Esophagus (tissue), 2 donors: Measurements from ENCODE around the gene ERAP2. TPM values are rescaled to one million over a fixed set of nuclear protein-coding genes. Genes with fewer than 3 reads are reported as not detected.

Experiments
- H3K27ac ChIP-seq, 2 donors: one replicate each; pipeline ENCODE4 v1.5.1; 2013; ENCODE audit warnings: low read depth in 2 of 2, mild to moderate bottlenecking in 2 of 2, inconsistent platforms in 1 of 2, low read length in 1 of 2, moderate library complexity in 1 of 2
- H3K27me3 ChIP-seq, 2 donors: one replicate each; pipeline ENCODE4 v1.6.1; 2013; ENCODE audit warnings: low read length in 2 of 2, control low read depth in 1 of 2, mild to moderate bottlenecking in 1 of 2; ENCODE audit not compliant: insufficient read depth in 2 of 2, control insufficient read depth in 1 of 2
- H3K36me3 ChIP-seq, 2 donors: one replicate each; pipeline ENCODE4 v1.6.1; 2013; ENCODE audit warnings: low read length in 1 of 2; ENCODE audit not compliant: control insufficient read depth in 2 of 2, insufficient read depth in 2 of 2
- H3K4me1 ChIP-seq, 2 donors: one replicate each; pipeline ENCODE4 v1.6.1; 2013; ENCODE audit warnings: low read length in 1 of 2; ENCODE audit not compliant: control insufficient read depth in 2 of 2, insufficient read depth in 2 of 2
- H3K4me3 ChIP-seq, 2 donors: one replicate each; pipeline ENCODE4 v1.5.1; 2013; ENCODE audit warnings: low read length in 2 of 2, mild to moderate bottlenecking in 2 of 2, low read depth in 1 of 2, moderate library complexity in 1 of 2
- H3K9me3 ChIP-seq, 2 donors: one replicate each; pipeline ENCODE4 v1.6.1; 2013; ENCODE audit warnings: mild to moderate bottlenecking in 2 of 2, low read depth in 1 of 2, low read length in 1 of 2, moderate library complexity in 1 of 2; ENCODE audit not compliant: control insufficient read depth in 2 of 2, insufficient read depth in 1 of 2
- WGBS, 2 donors: extraction: QIAGEN DNeasy Blood & Tissue Kit; methylation state at CpG; one replicate each; pipeline ENCODE4 v1.1.7; 2013; 5-methylcytosine and 5-hydroxymethylcytosine counted together
- polyA plus RNA-seq, 2 donors: library from polyadenylated mRNA; stranded (reverse); fragments of 200-250 nt; gene quantifications; one replicate each; pipeline ENCODE4 v1.2.3, GENCODE V29; 2013
- donor health status: healthy with polysubstance abuse.
- donor health status: Bipolar disorder and iron deficiency.

Gene ERAP2
- polyA plus RNA-seq, 2 donors = 0.64 to 1.8 TPM

DNA sequence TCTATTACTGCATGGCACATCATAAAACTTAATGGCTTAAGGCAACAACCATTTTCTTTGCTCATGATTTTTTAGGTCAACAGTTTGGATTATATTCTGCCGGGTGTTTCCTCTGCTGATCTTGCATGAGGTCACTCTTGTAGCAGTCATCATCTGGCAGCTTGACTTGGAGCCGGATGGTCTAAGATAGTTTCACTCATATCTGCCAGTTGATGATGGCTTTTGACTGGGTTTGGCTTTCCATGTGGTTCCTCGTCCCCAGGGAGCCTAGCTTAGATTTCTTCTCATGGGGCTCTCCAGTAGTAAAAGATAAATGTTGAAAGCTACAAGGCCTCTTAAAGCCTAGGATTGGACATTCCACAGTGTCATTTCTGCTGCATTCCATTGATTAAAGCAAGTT is 87.0 kb downstream of the ERAP2 start:
- H3K27me3 ChIP-seq = no peaks in the 10 kb centered on the region
- WGBS, 2 donors = 32 to 37% methylated on average over 3 of the region's 3 CpGs
- H3K4me3 ChIP-seq = no peak overlapping the region
- no peaks in the 10 kb centered on the region for H3K9me3 ChIP-seq
- no peaks in the 10 kb centered on the region for H3K36me3 ChIP-seq
- H3K4me1 ChIP-seq = no peaks in the 10 kb centered on the region
- peak overlapping the region in 1 of 2 donors; percentile 5 for H3K27ac ChIP-seq

DNA sequence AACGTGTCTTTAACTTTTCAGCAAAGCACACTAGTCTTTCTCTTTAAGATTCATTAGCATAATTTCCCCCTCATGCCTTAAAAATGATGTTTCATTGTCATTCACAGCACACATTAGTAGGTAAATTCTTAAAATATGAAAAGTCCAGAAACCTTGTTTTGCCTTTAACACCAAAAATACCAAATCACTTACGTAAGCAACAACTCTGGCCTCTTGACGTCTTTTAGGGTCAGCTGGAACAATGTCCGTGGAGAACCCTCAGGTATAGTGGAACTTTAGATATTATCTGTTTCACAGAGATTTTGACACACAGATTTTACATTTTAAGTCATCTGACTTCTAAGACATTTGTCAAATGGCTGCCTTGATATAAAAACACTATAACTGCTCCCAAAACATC is 90.5 kb downstream of the ERAP2 start:
- Histone ChIP-seq H3K4me1 (peaks cover 0 to 3% of the 10 kb centered on the region in 2 donors), H3K27me3 (no peaks in the 10 kb centered on the region), H3K4me3 (no peak overlapping the region), H3K9me3 (no peaks in the 10 kb centered on the region), H3K36me3 (no peaks in the 10 kb centered on the region), H3K27ac (no peak overlapping the region)
- WGBS, 2 donors = 92% methylated on average over 4 of the region's 4 CpGs

DNA sequence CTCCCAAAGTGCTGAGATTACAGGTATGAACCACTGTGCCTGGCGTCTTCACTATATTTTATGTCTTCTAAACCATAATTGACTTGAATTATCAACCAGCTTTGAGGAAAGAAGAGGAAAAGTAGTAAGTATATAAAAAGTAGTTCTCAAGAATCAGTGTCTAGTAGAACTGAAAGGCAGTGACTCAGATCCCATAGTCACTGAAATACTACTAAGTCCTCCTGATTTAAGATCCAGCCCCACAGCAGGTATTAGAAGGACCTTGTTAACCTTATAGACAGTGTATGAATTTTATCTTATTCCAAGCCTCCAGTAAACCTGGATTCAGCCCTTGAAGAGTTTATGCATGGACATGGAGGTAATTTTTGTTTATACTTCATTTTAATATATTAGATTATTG is 91.1 kb downstream of the ERAP2 start:
- Histone ChIP-seq H3K4me1 (peaks cover 0 to 3% of the 10 kb centered on the region in 2 donors), H3K27me3 (no peaks in the 10 kb centered on the region), H3K9me3 (no peaks in the 10 kb centered on the region), H3K4me3 (no peak overlapping the region), H3K36me3 (no peaks in the 10 kb centered on the region), H3K27ac (no peak overlapping the region)
- 85 to 96% methylated on average over 1 of the region's 1 CpG for WGBS, 2 donors

DNA sequence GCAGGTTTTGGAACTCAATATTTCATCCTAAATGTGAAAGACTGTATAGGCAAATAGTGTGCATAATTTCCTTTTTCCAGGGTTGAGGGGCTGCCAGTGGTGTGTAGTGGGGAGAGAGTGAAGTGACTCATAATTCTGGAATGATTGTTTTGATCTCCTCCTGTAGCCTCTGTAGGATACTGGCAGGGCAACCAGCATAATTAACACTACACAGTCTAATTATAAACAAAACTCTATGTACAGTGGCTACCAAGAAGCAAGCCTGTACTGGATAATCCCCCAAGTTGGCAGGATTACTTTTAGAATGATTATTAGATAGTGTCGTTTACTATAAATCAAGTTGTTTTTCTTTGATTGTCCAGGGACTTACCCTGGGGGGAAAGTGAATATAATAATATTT is 91.8 kb downstream of the ERAP2 start:
- WGBS, 2 donors = 22 to 23% methylated on average over 1 of the region's 1 CpG
- Histone ChIP-seq H3K36me3 (no peaks in the 10 kb centered on the region), H3K9me3 (no peaks in the 10 kb centered on the region), H3K27me3 (no peaks in the 10 kb centered on the region), H3K4me1 (peaks cover 0 to 3% of the 10 kb centered on the region in 2 donors), H3K27ac (no peak overlapping the region), H3K4me3 (no peak overlapping the region)

DNA sequence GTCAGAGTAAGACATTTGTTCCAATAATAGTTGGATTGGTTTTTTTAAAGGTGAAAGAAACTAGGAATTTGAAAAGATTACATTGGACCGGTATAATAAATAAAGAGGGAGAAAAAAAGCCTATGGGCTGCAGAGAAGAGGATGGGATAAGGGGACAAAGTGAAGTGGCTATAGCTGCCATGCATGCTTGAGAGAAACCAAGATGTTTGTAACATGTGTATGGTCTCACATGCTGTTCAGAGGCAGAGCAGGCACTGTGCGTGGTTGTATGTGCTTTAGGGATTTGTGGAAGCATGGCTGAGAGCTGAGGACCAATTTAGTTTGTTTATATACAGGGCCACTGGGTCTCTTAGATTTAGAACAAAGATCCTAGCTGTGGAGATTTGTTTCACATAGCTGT is 92.3 kb downstream of the ERAP2 start:
- H3K27me3 ChIP-seq = no peaks in the 10 kb centered on the region
- peak overlapping the region in 1 of 2 donors; percentile 33 for H3K27ac ChIP-seq
- H3K4me1 ChIP-seq = peaks cover 0 to 3% of the 10 kb centered on the region in 2 donors
- no peaks in the 10 kb centered on the region for H3K36me3 ChIP-seq
- WGBS, 2 donors = 21 to 57% methylated on average over 2 of the region's 2 CpGs
- no peaks in the 10 kb centered on the region for H3K9me3 ChIP-seq
- H3K4me3 ChIP-seq = no peak overlapping the region

Other genes with a start within 250 kb of the ERAP2 start
- gene CAST, start 214.1 kb upstream of the ERAP2 start, polyA plus RNA-seq = 100 to 1,000 TPM; 205 to 245 TPM
- gene ERAP1, start 68.6 kb upstream of the ERAP2 start, polyA plus RNA-seq = 1 to 10 TPM; 2.9 to 8.0 TPM
- 1 to 10 TPM; 4.3 to 5.7 TPM for gene LNPEP, start 59.6 kb downstream of the ERAP2 start, polyA plus RNA-seq